Fibroblast of lung (primary cell): ENCODE measurements around the gene CISH.

Experiments used
- CTCF ChIP-seq, 2 donors: IDR thresholded peaks in 1 of 2; conservative IDR thresholded peaks in 1 of 2; 1 replicate in 1 of 2; 2 replicates in 1 of 2; pipeline ENCODE4 v1.5.1; 2011 to 2012; ENCODE audit warnings: low read length in 2 of 2, control low read depth in 1 of 2, inconsistent platforms in 1 of 2, low read depth in 1 of 2, mild to moderate bottlenecking in 1 of 2
- EZH2 ChIP-seq: IDR thresholded peaks from 2 replicates; pipeline ENCODE4 v1.5.1; 2012; ENCODE audit warnings: low read length, control low read depth, mild to moderate bottlenecking; ENCODE audit errors: missing control alignments

GRCh38 chr3:50625231-50626182 is 13.9 kb upstream of the CISH start:
- TF ChIP-seq CTCF (conservative IDR thresholded peaks at IDR 0.05 in 1 of 2, IDR thresholded peaks at IDR 0.05 in 1 of 2; ENCODE audit: low read depth in 1 of 2, low read length in 2 of 2) (no peak), EZH2 (no peak)
